Ammon's horn (tissue), 1 donor: ENCODE data around the gene DNAH6.

Experiments used
- DNase-seq: peaks from one replicate; pipeline ENCODE4 v3.0.0-alpha.2; 2016; ENCODE audit warnings: low spot score

Gene DNAH6

GRCh38 chr2:84629550-84629949, 113.3 kb downstream of the DNAH6 start:
- DNase-seq: no peak

GRCh38 chr2:84631047-84631446, 114.7 kb downstream of the DNAH6 start:
- DNase-seq: peak; percentile 7

DNA sequence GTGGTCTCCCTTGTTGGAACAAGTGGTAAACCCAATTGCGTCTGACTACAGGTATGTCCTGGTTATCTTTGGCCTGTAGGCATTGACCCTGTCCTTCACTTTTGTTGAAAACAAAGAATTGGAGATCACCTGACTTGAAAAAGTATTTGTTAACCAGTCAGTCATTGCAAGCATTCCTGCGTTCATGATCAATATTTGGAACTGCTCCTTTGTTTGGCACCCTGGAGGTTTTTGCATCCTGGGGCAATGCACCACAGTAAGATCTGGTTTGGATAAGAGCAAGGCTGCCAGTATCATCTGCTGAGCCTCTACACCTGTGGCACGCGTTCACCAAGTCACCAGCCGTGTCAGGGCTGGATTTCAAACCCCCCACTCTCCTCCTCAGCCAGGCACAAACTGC, 115.7 kb downstream of the DNAH6 start:
- DNase-seq: no peak

GRCh38 chr2:84636080-84636971, 120.0 kb downstream of the DNAH6 start:
- DNase-seq: no peak

DNA sequence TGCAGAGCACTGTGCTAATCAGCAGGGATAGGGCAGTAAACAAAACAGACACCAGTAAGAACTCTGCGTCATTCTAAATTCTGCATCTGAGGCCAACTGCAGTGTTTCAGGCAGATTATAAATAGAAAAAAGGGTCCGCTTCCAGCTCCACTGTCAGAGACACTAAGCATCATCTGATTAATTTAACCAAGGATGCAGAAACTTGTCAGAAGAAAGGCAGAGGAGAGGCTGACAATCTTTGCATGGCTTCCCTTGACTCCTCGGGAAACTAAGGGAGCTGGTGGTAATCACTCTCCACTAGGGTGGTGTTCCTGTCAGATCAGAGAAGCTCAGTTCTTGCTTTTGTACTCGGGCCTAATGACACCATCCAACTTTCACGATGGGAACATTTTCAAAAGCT, 123.5 kb downstream of the DNAH6 start:
- no peak for DNase-seq

- DNase-seq: no peak
Measured at GRCh38 chr2:84640411-84640810, 124.1 kb downstream of the DNAH6 start.

DNA sequence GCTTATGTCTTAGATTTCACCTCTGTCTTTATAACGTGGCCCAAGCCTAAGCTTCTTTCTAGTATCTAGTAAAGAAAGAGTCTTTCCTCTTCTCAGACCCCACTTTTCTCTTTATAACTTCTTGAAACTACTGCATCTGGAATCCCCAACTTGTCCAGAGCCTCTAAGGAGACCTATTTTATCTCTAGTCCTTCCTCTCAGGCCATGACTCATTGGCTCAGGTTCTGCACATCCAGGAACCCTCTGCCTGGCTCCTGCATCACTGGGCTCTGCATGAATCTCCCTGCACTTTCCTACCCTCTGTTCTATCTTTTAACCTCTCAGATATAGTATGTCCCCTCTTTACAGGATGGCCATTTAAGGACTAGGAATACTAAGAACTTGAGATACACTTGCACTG, 124.7 kb downstream of the DNAH6 start:
- DNase-seq: no peak

- no peak for DNase-seq
Measured at GRCh38 chr2:84643991-84644390, 127.7 kb downstream of the DNAH6 start.

DNA sequence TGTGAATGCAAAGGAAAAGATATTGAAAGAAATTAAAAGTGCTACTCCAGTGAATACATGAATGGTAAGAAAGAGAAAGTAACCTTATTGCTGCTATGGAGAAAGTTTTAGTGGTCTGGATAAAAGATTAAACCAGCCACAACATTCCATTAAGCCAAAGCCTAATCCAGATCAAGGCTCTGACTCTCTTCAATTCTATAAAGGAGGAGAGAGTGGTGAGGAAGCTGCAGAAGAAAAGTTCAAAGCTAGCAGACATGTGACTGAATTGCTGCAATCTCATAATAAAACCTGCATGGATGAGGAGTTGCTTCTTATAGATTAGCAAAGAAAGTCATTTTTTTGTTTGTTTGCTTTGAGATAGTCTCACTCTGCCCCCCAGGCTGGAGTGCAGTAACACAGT, 130.2 kb downstream of the DNAH6 start:
- no peak for DNase-seq

DNA sequence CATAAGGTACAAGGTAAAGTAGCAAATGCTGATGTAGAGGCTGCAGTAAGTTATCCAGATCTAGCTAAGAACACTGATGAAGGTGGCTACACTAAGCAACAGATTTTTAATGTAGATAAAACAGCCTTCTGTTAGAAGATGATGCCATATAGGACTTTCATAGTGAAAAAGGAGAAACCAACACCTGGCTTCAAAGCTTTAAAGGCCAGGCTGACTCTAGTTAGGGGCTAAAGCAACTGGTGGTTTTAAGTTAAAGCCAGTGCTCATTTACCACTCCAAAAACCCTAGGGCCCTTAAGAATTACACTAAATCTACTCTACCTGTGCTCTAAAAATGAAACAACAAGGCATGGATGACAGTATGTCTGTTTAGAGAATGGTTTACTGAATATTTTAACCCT, 131.0 kb downstream of the DNAH6 start:
- no peak for DNase-seq

GRCh38 chr2:84649058-84649457, 132.8 kb downstream of the DNAH6 start:
- DNase-seq: no peak

- no peak for DNase-seq
Measured at GRCh38 chr2:84649487-84650142, 133.3 kb downstream of the DNAH6 start.

GRCh38 chr2:84652431-84652830, 136.1 kb downstream of the DNAH6 start:
- DNase-seq: no peak

GRCh38 chr2:84653302-84653701, 137.0 kb downstream of the DNAH6 start:
- DNase-seq: no peak

- DNase-seq: no peak
Measured at GRCh38 chr2:84654414-84654813, 138.1 kb downstream of the DNAH6 start.

GRCh38 chr2:84669122-84669521, 152.8 kb downstream of the DNAH6 start:
- DNase-seq: no peak

- DNase-seq: no peak
Measured at GRCh38 chr2:84674099-84674498, 157.8 kb downstream of the DNAH6 start.

DNA sequence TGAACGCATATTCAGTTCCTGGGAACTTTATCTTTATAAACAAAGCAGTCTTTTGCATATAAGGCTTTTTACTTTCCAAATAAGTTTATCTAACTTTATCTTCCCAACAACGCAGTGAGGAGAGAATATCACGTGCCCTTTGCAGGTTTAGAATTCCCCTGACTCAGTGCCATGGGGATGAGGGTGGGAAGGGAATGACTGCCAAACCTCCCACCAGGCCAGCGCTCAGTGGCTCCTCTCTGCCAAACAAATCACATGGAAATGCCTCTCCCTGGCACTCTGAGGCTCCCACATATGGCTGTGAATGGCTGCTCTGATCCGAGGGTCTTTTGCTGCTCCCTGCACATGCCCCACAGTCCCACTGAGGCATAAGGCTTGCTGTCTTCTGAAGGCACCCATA, 158.3 kb downstream of the DNAH6 start:
- DNase-seq: peak; percentile 35

GRCh38 chr2:84676295-84676694, 160.0 kb downstream of the DNAH6 start:
- DNase-seq: no peak

DNA sequence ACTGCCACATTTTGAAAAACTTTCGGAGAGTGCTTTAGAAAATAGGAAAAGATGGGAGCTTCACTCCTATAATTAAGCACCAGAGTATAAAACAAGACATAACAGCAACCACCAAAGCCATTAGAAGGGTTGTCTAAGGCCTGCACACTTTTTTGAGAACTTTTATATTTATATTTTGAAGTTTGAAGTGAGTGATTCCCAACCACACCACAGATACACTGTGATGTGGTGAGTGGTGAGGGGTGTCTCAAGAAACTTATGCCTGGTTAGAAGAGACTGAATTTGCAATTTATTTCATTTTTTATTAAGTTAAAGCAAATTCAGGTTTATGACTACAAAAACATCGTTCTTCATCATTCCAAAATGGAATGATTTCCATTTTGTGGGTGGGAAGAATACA, 161.9 kb downstream of the DNAH6 start:
- no peak for DNase-seq

DNA sequence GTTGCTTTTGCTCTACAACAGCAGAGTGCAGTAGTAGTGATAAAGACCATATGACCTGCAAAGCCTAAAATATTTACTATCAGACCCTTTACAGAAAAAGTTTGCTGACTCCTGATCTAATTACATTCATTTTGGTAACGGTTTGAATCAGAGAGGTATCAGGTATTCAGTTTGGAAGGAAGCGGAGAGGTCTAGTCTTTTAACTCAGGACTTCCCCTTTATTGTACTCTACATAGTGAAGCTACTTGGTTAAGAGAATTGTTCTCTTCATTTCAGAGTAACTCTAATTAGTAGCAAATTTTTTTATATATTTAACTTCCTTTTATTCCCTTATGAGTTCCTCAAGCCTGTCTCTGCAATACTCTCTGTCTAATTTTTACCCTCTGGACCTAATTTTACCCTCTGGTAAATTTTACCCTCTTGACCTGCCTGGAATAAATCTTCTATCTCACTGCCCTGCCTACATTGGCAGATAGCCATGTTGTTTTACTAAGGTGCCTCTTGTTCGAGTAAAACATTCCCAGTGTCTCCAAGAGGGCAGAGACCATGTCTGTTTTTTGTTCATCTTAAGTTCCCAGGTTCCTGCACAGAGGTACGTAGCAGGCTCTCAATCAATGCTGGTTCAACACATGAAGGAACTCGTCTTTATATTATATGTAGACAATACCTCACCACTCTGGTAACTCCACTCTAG, 170.6 kb downstream of the DNAH6 start:
- DNase-seq: no peak

DNA sequence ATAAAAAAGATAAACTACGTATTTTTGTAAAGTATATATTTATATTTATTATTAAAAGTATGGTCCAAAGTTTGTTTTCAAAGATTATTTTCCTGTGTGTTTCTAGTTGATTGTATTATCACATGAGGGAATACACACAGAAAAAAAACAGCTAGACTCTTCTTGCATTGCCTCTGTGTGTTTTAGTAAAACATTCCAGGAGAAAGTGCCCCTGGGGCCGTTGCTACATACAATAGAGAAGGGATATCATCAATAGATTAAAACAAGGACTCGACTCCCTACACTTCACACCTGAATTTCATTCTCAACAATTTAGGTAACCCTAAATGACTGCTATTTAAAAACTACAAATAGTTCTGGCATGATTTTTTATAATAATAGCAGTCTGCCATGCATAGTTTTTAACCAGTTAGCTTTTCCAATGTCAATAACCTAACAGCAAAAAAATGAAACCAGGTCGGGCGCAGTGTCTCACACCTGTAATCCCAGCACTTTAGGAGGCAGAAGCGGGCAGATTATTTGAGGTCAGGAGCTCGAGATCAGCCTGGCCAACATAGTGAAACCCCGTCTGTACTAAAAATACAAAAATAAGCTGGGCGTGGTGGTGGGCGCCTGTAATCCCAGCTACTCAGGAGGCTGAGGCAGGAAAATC, 171.3 kb downstream of the DNAH6 start:
- no peak for DNase-seq
